NCI-H2081 (cell line): ENCODE measurements around the gene OGDH.
"Not testable (repeated sequence)": the region's sequence is repeated elsewhere in the genome, so short reads cannot be mapped to it uniquely, and the experiment has no call there.

Source experiments
- DNase-seq, 2 experiments: peaks; one replicate each; lab custom pipeline; 2025; lab: John Stamatoyannopoulos, UW

Gene OGDH

DNA sequence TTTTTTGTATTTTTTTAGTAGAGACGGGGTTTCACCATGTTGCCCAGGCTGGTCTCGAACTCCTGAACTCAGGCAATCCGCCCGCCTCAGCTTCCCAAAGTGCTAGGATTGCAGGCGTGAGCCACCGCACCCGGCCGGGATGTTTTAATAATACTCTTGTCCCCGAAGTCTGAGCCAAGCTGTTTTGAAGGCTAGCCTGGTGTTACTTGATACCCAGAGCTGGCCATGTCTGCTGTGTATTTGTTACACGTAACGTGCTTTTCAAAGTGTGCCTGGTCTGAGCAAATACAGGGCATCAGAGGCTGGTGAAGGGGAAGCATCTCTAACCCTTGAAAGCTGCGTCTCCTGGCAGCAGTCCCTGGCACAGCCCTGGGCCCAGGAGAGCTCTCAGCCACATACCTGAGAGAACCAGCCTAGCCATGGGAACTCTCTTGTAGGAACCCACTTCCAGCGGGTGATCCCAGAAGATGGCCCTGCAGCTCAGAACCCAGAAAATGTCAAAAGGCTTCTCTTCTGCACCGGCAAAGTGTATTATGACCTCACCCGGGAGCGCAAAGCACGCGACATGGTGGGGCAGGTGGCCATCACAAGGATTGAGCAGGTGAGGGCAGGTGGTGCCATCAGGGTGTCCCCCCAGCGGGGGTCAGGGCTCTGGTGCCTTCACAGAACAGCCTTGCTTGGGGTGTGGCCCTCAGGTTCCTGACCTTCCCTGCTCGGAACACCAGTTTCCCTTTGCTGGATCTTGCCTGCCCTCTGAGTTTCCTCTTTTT is 100.5 kb downstream of the OGDH start:
- DNase-seq: no peak

- no peak for DNase-seq
Observed at GRCh38 chr7:44707558-44708230, 101.3 kb downstream of the OGDH start.

GRCh38 chr7:44709011-44709915 is 102.8 kb downstream of the OGDH start:
- DNase-seq: no peak

DNA sequence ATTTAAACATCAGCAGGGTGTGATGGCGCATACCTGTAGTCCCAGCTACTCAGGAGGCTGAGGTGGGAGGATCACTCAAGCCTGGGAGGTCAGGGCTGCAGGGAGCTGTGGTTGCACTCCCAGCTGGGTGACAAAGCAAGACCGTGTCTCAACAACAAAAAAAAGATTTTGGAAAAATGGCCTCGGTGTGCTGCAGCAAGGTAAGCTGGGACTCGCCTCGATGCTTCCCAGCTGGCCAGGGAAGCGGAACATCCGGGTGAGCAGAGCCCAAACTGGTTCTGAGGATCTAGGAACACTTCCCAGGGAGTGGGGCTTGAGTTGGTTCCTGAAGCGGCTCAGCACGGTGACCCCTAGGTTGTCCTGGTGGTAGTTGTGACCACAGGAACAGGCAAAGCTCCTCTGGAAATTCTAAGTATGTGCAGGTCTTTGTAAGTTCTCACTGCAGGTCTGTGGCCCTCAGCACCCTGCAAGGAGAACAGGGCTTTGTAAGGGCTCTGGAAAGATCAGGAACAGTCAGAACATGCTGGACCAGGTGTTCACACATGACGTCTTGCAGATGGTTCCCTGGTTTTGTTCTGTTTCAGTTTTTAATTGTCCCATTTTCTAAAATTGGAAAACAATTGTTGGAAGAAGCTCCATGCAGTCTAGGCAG is 103.6 kb downstream of the OGDH start:
- no peak for DNase-seq

- no peak for DNase-seq
Observed at GRCh38 chr7:44711528-44711927, 105.1 kb downstream of the OGDH start.

- DNase-seq: no peak
Observed at GRCh38 chr7:44712012-44712411, 105.6 kb downstream of the OGDH start.

DNA sequence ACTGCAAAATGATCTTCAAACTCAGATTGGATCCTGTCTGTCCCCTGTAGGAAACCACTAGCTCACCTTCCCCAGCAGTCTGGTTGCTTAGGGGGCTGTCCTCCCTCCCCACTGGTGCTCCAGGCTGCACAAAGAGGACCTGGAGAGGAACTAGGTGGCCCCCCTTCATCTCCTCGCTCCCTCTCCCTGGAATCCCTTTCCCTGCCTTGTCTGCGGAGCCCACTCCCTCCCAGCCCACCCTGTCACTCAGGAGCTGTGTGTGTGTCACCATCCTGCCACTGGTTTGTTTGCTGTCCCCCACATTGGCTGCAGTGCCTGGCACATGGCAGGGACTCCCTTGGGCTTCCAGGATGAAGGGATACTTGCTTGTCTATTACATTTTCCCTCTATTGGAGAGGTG is 106.7 kb downstream of the OGDH start:
- no peak for DNase-seq

GRCh38 chr7:44713680-44714335 is 107.4 kb downstream of the OGDH start:
- no peak for DNase-seq

DNA sequence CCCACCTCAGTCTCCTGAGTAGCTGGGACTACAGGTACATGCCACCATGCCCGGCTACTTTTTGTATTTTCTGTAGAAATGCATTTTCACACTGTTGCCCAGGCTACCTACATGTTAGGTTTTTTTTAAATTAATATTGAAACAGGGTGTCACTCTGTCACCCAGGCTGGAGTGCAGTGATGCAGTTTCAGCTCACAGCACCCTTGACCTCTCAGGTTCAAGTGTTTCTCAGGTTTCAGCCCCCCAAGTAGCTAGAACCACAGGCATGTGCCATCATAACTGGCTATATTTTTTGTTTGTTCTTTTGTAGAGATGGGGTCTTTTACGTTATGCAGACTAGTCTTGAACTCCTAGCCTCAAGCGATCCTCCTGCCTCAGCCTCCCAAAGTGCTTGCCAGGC is 109.8 kb downstream of the OGDH start:
- no peak for DNase-seq

DNA sequence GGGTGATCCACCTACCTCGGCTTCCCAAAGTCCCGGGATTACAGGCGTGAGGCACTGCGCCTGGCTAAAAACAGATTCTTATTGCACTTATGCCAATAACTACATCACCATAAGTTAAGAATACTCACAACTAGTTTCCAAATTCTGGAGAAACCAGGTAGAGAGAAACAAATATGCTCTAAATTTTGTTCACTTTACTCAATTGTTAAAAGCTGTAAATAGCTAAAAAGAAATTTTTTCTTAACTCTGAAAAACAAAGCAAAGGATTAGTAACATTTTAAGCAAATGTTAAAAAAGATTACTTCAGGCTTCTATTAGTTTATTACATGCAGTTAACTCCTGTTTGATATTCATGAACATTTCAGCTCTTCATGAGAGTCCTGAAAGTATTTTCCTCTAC is 113.9 kb downstream of the OGDH start:
- DNase-seq: no peak

- DNase-seq: no peak
Observed at GRCh38 chr7:44724276-44724675, 117.8 kb downstream of the OGDH start.

- DNase-seq: not testable (repeated sequence)
Observed at GRCh38 chr7:44726250-44726649, 119.8 kb downstream of the OGDH start.

- no peak for DNase-seq
Observed at GRCh38 chr7:44727158-44727936, 120.9 kb downstream of the OGDH start.

- DNase-seq: no peak
Observed at GRCh38 chr7:44727937-44728262, 121.5 kb downstream of the OGDH start.

DNA sequence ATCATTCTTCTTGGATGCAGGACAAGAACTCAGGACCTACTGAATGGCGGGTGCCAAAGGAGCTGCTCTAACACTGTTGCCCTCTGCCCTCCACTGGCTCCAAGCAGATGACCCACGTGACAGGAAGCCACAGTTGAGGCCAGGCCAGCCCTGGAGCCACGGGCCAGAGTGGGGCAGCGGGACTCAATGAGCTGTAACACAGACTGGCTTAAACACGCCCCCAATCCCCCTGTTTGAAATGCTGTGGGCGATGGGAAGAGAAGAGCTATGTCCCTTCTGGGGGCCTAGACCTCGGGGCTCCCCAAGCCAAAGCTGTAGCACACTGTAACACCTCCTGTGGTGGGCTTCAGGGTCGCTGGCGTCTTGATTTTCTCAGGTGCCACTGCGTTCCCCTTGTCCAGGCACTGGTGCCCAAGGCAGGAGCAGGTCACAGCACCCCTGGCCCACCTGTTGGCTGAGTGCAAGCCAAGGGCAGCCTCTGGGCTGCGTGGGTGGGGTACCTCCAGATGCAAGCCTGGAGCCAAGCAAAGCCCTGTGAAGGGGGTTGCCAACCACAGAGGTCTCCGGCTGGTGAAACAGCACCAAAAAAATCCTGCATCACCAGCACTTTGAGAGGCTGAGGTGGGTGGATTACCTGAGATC is 123.6 kb downstream of the OGDH start:
- DNase-seq: no peak

DNA sequence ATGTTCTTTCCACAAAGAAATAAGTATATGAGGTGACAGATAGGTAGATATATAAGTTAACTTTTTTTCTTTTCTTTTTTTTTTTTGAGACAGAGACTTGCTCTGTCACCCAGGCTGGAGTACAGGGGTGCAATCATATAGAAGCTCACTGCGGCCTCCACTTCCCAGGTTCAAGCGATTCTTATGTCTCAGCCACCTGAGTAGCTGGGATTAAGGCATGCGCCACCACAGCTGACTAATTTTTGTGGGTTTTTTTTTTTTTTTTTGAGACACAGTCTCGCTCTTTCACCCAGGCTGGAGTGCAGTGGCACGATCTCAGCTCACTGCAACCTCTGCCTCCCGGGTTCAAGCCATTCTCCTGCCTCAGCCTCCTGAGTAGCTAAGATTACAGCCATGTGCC is 126.5 kb downstream of the OGDH start:
- not testable (repeated sequence) for DNase-seq

DNA sequence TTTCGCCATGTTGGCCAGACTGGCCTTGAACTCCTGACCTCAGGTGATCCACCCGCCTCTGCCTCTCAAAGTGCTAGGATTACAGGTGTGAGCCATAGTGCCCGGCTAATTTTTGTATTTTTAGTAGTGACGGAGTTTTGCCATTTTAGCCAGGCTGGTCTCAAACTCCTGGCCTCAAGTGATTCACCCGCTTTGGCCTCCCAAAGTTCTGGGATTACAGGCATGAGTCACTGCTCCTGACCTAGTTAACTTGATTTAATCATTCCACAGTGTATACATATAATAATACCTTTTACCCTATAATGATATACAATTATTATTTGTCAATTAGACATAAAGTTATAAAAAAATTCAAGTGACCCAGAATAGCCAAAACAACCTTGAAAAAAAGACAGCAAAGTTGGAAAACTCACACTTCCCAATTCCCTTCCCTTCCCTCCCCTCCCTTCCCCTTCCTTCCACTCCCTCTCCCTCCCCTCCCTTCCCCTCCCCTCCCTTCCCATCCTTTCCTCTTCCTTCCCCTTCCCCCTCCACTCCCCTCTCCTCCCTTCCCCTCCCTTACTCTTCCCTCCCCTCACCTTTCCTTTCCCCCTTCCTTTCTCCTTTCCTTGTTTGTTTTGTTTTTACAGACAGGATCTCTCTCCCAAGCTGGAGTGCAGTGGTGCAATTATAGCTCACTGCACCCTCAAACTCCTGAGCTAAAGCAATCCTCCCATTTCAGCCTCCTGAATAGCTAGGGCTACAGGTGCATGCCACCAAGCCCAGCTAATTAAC is 127.5 kb downstream of the OGDH start:
- no peak for DNase-seq

- no peak for DNase-seq
Observed at GRCh38 chr7:44735403-44736165, 129.2 kb downstream of the OGDH start.

- DNase-seq: no peak
Observed at GRCh38 chr7:44736896-44737295, 130.5 kb downstream of the OGDH start.
